NCI-H2107 (cell line): ENCODE results near the gene RPLP2.
A peak's percentile ranks its signal among the peaks of the same experiment; 100 is the strongest.

Source experiments
- DNase-seq: peaks from one replicate; lab custom pipeline; 2025; lab: John Stamatoyannopoulos, UW

Gene RPLP2

DNA sequence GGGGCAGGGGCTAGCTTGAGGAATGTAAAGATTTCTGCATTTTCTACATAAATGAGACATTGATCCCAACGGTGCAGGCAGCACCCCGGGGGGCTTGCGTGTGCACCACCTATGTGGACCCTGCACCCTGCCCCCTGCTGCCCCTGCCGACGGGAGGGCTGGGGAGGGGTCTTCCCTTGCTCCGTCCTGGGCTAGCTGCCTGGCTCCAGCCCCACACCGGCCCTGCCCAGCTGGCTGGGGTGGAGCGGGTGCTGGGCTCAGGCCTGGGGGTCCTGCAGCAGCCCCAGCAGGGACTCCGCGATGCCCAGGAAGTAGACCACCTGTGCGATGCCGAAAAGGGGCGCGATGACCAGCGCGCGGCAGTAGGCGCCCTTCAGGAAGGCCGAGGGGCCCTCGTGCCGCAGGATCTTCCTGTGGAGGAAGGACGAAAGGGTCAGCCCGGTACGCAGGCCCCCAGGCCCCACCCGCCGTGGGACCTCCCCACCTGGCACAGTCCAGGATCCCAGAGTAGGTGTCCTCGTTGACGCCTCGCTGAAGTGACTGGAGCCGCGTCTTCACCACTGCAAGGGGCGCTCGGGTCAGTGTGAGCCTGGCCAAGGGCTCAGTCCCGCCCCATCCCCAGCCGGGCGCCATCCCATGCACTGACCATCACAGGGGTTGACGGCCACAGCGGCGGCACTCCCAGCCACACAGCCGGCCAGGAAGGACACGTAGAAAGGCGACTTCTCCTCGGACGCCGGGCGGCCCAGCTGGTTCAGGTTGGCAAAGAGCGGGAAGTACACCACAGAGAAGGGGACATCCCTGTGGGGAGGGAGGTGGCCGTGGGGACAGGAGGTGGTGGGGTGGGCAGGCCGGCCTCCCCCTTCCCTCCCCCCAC, 17.9 kb upstream of the RPLP2 start:
- DNase-seq, result no peak

DNA sequence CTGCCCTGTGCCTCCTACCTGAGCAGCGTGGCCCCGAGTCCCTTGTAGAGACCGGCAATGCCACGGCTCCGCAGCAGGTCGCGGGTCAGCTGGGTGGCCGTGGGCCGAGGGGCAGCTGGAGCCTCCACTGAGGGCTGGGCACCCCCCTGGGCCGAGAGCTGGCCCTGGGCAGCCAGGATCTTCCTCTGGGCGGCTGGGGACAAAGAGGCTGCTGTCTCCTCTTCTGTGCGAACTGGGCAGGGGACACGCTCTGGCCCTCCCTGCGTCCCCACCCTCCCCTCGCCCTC, 17.3 kb upstream of the RPLP2 start:
- no peak for DNase-seq

- no peak for DNase-seq
Measured at GRCh38 chr11:792873-793272, 16.9 kb upstream of the RPLP2 start.

GRCh38 chr11:793556-793955, 16.2 kb upstream of the RPLP2 start:
- DNase-seq, result no peak

GRCh38 chr11:794013-794765, 15.6 kb upstream of the RPLP2 start:
- DNase-seq, result no peak

GRCh38 chr11:794766-795633, 14.8 kb upstream of the RPLP2 start:
- no peak for DNase-seq

GRCh38 chr11:795634-796564, 13.9 kb upstream of the RPLP2 start:
- DNase-seq, result peak; percentile 49

- DNase-seq, result no peak
Measured at GRCh38 chr11:796565-797295, 13.0 kb upstream of the RPLP2 start.

DNA sequence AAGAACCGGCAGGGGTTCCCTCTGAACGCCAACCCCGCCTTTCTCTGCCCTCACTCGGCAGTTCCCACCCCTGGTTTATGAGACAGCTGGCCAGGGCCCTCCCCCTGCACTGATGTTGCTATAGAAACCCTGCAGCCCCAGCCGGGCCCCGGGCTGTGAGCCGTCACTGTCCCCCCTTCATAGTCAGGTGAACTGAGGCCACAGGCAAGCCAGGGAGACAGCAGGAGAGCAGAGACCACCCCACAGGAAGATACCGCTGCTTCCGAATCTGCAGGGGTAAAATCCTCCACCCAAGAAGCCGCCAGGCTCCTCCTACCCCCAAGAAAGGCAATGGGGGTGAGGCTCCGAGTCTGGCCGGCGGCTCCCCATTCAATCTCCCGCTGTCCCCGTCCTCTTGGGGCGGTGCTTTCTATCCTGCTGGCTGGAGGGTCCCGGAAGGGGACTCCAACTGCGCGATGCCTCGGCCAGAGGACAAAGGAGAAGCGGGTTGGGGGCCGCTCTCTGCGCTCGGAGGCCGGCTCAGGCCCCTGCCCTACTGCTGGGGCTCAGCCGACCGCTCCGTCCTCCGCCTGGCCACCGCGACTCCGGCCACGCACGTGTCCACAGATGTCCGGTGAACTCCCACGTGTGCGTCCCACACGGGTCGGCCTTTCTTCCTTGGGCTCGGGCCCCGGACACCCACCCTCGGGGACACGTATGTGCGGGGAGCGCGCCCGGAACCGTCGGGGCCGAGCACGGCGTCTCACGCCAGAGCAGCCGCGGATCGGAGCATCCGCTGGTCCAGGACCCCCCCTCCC, 12.3 kb upstream of the RPLP2 start:
- DNase-seq, result peak; percentile 47

- DNase-seq, result peak; percentile 41
Measured at GRCh38 chr11:798093-798713, 11.6 kb upstream of the RPLP2 start, which contains the start of gene SLC25A22. Gene SLC25A22, minus strand, starts transcription at chr11:798281. Its CDS starts 3,275 bp downstream, at chr11:795006.

DNA sequence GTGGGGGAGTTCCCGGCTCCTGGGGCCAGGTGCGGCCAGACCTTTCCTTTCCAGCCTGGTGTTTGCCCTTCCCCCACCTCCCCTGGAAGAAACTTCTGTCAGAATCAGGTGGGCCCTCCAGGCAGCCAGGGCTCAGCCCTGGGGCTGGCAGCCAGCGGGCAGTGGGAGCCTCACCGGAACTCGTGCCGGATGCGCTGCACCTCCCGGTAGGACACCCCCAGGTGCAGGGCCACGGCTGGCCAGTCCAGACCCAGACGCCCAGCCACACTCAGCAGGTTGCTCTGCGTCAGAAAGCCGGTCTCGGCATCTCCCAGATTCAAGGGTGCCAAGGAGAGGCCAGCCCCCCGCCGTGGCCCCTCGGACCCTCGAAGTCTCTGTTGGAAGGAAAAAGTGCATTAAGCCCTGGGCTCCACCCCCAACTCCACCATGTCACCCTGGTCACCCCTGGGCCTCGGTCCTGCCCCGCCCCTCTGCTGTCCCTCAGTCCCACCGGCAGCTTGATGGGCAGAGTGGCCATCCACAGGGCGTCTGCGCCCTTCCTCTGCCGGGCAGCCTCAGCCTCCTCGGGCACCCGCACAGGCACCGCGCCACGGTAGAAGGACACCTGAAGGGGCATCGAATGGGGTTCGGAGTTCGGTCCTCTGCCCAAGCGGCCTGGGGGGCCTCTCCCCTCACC, 10.0 kb upstream of the RPLP2 start:
- no peak for DNase-seq

DNA sequence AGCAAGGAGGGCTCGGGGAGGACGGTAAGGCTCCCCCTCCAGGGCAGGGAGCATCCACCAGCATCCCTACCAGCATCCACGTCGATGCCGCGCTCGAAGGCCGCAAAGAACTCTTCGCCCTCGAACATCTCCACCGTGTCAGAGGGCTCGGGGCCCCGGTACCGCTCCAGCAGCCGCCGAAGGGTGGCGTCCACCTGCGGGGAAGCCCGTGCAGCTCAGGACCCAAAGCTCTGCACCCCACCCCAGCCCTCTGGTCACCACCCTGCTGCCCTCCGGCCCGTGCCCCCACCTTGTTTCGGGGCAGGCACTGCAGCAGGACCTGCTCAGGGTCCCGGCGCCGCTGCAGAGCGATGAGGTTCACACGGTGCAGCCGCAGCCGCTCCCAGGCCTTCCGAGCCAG, 9.3 kb upstream of the RPLP2 start:
- no peak for DNase-seq

- no peak for DNase-seq
Measured at GRCh38 chr11:801097-801780, 8.5 kb upstream of the RPLP2 start.

DNA sequence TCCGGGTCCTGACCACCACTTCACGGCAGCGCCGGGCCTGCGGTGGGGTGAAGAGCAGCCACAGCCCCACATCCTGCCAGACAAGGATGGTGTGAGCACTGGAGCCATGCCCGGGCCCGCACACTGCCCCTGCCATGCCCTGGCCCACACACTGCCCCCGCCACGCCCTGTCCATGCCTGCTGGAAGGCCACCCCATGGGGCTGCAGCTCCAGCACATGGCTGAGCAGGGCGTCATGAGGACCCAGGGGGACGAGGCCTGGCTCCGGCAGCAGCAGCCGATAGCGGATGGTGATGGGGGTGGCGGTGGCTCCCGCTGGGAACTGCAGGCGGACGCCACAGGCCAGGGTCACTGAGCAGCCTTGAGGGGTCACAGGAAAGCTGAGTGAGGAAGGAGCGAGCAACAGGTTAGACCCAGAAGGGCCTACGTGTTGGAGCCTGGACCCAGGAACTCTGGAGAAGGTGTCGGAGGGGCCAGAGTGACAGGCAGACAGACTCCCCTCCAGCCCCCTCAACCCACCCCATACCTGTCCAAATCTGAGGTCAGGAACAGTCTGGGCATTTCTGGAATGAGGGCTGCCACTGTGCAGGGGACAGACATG, 7.6 kb upstream of the RPLP2 start:
- no peak for DNase-seq

DNA sequence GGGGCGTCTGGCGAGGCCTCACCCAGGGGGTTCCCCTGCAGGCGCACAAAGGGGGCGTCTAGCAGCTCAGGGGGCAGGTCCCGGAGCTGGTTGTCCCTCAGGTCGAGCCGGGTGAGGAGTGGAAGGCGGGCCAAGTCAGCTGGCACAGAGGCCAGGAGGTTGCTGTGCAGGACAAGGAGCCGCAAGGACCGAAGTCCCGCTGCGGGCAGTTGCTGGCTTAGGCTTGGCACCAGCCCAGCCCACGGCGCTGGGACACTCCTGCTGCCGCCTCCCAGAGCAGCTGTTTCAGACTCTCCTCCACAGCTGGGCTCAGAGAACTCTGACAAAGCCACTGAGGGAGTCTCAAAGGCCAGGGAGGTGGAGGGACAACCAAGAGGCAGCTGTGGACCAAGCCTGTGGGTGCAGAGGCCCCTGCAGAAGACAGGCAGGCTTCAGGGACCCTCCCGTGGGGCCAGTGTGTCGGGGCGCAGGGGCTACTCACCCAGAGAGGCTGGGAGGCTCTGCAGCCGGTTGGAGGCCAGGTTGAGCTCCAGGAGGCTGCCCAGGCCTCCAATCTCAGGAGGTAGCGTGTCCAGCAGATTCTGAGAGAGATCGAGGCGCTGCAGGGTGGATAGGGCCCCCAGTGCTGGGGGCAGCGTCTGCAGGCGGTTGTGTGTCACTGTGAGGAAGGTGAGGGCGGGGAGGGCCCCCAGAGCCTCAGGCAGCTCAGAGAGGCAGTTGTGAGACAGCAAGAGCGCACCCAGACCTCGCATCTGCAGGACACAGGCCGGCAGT, 6.9 kb upstream of the RPLP2 start:
- no peak for DNase-seq

GRCh38 chr11:803467-803742, 6.4 kb upstream of the RPLP2 start:
- DNase-seq, result no peak
